Measurements from ENCODE around the gene HOXA6.

Gene HOXA6

DNA sequence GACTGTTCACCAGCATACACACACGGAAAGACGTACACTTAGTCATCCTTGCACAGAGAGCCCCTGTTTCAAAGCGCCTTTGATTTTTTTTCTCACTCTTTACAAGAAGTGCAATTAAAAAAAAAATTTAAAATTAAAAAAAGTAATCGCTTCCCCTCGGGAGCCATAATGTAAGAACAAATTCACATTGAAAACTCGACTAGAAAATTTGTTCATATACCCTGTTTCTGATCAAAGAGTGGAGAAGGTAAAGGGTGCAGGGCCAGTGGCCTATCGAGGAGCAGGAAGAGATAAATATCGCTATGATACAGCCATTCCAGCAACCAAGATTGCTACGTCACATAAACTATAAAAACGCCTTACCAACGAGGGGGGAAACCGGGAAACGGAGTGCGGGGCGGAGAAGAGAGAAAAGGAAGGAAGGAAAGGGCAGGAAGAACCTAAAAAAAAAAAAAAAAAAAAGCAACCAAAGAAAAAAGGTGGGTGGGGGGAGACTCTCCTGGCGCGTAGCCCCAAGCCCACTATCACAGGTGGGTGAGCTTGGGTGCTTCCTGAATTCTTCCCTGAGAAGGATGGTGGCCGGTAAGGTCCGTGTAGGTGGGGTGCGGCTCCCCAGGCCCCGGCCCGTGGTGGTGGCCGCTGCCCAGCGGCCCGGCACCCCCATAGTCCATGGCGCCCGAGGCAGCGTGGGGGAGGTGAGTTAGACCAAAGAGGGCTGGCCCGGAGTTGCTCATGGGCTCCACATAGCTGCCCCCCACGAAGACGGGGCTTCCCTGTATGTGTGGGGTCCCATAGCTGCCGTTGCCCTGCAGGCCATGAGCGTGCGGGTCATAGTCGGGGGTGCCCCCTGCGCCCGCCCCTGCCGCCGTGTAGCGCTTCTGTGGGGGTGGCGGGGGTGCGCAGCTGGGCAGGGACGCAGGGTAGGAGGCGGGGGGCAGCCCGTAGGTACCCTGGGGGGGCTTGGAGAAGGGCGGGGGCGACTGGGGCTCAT, 39.9 kb downstream of the HOXA6 start:
- DNase-seq (ENCODE audit: low read depth), result no peak

DNA sequence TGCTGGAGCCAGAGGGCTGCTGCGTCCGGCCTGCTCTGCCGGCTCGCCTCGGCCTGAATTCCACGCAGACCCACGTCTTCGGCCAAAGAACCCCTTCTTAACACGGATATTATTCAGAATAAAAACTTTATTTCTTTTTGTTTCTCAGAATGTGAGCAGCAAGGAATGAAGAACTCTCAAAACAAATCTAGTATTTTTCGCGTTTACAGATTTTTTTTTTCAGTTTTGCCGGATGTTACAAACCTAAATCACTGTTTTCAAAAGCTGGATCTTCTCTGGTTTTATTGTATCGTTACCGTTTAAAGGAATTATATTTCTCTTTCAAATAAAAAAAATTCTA, 40.7 kb downstream of the HOXA6 start:
- DNase-seq (ENCODE audit: low read depth), result no peak

DNA sequence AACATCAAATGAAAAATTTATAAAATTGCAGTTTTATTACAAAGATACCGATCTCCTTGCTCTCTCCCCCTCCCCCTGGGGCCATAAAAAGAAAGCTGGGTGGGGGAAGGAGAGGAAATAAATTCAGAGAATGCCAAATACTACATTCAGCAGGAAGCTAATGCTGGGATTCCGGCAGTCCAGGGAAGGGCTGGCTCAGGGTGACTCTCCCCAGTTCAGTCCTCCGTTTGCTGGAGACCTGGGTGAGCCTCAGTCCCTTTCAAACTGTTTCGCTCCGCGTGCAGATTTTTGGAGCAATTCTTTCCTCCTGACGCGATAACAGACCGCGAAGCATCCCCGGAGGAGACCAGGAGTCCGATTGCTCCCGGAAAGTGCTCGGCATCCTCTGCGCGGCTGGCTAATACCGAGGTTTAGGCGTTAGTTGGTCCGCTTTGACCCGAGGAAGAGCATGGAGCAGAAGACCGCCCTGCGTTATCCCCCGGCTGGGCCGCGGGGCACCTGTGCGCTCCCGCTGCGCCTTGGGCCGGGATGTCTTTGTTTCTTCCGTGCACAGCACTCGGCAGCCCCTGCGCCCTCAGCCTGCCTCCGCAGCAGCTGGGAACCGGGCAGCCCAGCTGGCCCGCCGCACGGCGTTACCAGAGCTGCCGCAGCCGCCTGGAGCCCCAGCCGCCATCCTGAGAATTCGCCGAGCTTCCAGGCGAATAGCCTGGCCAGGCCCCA, 41.2 kb downstream of the HOXA6 start:
- DNase-seq (ENCODE audit: low read depth), result no peak

DNA sequence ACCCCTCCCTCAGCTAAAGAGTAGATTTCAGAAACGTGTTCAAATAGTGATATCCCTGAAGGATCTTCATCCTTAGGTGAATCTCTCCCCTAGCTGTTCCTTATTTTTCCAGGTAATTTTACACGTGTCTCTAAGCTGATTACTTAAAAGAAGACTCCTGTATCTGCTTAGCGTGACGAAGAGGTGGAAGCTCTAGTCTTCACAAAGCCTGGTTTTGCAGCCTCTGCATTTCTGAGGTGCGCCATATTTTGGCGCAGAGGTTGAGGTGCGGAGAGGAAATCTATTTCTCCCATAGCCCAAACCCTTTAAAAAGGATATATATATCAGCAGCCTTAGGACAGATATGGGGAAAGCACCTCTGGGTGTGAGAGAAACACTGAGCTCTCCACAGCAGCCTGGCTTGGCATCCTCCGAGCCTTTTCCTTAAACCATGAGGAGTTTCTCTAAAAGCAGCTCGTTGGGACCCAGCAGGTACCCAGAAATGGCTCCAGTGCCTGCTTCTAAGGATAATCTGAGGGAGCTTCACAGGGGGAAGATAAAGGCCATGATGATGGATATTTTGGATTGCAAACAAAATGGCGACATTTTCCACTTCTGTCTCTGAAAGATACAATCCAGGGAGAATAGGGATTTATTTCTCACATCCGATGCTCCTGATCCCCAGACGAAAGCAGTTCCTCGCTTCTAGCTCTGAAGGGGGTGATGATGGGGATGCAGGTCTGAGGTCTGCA, 42.1 kb downstream of the HOXA6 start:
- no peak for DNase-seq (ENCODE audit: low read depth)

DNA sequence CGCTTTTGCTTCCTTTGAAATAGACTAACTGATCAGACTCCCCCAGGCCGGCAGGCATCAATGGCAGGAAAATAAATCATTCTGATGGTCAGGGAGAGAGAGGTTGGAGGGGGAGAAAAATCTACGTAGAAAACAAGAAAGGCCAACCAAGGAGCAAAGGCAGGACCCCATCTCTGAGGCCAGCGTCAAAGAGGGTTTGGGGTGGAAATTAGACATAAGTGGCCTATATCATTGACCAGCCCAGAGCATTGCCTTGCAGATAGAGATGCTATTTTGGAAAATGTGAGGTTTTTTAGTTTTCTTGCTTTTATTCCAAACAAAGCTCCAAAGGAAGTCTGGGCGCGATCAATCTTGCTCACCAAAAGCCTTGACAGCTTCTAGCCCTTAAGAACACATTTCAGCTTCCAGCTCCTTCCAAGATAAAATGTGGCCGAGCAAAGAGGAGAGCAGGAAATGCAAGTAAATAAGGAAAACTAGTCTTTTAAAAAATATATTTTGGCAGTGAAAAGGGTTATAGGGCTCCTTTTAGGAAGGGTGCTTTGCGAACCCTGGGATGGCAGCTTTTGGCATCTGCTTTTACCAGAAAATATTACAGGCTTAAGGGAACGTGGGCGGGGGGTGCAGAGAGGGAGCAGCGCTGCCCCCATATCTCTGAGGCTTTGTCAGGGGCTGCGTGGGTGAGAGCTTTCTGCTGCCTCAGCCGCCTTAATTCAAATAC, 43.1 kb downstream of the HOXA6 start:
- no peak for DNase-seq (ENCODE audit: low read depth)

DNA sequence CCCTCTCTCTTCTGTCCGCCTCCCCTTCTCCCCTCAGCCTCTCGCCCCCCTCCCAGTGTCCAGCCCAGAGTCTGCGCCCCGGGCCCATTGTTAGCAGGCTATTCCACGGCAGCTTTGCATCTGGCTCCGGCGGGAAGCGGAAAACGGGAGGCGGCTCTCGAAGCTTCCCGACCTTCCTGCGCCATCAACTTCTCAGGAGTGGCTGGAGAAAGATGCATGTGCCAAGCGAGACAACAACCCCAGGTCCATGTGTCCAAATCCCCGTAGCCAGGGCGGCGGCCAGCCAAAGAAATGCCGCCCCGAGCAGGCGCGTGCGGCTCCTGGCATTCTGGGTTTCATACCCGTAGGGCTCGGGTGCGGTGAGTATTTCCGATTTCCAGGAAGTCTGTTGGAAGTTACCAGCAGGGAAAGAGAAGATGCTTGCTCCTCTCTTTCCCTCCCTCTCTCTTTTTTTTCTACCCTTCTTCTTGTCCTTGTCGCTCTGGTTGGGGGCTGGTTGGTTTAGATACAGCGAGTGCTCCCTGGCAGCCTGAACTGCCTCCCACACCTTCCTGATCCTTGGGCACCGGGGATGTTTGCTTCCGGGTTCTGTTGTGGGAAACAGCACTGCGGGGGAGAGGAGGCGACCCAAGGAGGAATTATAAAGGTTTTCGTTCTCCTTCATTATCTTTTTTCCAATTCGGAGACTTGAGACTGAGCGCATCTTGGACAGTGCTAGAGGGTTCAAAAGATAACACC, 43.9 kb downstream of the HOXA6 start:
- DNase-seq (ENCODE audit: low read depth), result no peak

DNA sequence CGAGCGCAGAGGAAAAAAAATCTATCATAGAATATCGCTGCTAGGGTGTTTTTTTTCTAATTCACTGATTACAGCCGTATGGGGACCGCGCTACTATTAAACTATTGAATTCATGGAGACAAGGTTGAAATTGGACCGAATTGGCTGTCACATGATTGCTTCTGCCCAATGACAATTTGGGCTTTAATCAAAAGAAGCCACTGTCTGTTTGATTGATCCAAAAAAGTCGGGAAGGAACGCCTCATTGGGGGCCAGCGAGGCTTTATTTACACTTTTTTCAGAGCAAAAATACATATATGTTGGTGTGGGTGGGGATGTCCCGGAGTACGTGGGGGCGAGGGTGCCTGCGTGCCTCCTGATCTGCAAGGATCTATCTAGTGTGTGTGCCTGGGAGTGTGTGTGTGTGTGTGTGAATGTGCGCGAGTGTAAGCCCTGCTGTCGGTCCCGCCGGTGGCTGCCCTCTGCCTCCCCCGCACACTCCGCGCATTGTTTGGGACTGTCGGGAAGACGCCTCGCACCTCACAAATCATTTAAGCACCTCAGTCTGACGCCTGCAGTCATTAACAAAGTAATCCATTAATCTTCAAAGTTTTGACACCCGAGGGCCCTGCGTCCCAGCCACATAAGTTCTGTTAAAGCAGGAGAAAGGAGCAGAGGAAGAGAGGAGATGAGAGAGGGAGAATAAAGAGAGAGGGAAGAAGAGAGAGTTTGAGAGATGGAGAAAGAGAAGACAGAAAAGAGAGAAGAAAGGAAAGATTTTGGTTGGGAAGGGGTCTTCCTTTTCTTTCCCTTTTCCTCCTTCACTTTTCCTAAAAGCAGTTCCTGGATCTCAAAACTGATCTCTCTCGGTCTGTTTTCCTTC, 44.8 kb downstream of the HOXA6 start, which contains the start of gene HOXA2:
TSS of gene HOXA2 (minus strand) at position 103 of the 862 bp plus-strand sequence. CDS start 183 bp downstream, outside the sequence.
- no peak for DNase-seq (ENCODE audit: low read depth)

DNA sequence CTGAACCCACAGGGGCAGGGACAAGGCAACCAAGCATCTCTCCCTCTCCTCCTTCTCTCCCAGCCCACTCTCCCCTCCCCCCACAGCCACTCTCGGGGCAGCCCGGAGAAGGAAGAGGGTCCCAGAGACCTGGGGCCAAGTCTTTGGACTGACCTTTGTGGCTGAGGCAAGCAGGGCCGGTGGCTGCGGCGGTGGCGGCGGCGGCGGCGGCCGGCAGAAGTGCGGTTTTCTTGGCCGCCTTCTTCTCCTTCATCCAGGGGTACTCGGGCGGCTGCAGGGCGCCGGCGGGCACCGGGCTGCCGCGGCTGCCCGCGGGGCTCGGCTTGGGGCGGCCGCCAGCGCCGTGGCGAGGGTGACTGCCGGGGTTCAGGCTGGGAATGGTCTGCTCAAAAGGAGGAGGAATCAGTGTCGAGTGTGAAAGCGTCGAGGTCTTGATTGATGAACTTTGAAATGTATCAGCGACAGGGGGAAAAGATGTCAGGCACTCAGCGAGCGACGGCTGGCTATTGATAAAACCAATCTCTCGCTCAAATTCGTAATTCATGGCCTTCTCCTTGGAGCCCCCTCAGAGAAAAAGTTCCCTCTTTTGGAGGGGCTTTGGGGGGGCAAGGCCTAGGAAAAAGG, 45.5 kb downstream of the HOXA6 start:
- no peak for DNase-seq (ENCODE audit: low read depth)

DNA sequence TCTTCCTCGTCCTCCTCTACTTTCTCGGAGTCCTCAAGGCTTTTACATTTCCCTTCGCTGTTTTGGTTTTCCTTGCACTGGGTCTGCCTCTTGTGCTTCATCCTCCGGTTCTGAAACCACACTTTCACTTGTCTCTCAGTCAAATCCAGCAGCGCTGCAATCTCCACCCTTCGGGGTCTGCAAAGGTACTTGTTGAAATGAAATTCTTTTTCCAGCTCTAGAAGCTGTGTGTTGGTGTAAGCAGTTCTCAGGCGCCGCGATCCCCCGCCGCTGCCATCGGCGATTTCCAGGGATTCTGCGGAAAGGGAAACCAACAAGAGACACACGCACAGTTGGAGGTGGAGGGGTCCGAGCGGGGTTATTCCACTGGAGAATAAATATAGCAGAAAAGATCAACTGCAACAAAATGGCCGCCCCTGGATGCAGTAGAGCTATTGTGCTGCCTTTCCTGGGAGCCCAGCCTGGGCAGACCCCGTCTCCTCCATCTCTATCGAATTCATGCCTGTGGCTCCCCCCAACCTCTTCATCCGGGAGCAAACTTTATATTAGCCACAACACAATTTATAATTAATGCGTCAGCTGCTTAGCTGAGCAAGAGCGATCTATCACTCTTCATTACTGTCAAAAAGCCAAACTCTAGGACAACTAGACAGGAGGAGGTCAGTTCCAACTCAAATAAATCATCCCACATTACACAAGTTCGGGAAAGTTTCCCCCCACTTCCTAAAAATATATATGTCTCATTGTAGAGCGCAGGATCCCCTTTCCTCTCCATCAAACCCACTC, 46.2 kb downstream of the HOXA6 start:
- no peak for DNase-seq (ENCODE audit: low read depth)

DNA sequence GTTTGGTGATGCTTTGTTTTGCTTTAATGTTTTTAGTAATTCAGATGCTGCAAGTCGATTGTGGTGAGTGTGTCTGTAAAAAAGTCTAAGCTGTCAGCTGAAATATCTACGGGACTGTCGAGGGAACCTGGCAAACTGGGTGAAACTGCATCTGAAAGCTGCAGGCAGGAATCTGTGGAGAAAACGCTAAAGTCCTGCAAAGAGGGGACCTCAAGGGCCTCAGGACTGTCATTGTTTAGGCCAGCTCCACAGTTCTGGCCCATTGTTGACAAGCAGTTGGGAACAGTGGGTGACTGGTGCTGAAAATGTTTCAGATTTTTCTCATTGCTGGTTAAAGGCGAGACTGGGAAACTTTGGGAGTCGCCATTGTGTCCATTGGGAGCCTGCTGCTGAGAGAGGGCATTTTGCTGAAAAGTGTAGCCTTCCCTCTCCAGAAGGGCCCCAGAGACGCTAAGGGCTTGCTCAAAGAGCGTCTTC, 46.8 kb downstream of the HOXA6 start:
- no peak for DNase-seq (ENCODE audit: low read depth)

DNA sequence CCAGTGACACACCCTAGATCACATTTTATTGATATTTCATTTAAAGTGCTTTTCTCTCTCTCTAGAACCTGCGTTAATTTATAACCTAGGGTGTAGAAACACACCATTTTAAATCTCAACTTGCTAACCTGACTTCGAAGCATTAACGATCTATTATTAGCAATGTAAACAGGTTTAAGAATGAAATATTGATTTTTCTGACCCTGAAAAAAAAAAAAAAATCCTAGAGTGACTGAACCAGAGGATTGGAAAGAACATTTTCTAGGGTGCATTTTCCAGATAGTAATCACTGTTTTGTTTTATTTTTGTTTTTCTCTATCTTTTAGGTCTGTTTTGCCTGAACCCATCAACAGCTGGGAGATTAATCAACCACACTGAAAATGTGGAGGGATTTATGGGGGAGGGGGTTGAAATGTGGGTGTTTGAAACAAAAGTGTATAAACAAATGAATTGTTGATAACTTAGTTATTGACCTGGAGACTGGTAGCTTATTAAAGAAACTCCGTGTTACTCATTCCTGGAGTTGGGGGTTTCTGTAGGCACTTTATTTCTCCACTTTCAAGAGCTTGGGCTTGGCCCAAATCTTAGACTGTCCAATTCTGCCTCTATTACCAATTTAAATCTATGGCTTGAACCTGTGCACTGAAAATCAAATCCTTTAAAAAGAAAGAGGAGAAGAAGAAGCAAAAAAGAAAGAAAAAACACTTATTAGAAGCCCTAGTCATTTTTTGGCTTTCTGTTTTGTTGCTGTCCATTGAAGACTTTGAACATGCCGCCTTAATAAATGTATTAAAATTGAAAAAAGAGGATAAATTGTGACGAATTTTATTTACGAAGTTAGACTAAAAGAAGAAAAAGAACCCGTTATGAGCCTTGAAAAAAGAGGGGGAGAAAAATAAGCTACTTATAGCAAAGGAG, 47.9 kb downstream of the HOXA6 start:
- DNase-seq (ENCODE audit: low read depth), result no peak

DNA sequence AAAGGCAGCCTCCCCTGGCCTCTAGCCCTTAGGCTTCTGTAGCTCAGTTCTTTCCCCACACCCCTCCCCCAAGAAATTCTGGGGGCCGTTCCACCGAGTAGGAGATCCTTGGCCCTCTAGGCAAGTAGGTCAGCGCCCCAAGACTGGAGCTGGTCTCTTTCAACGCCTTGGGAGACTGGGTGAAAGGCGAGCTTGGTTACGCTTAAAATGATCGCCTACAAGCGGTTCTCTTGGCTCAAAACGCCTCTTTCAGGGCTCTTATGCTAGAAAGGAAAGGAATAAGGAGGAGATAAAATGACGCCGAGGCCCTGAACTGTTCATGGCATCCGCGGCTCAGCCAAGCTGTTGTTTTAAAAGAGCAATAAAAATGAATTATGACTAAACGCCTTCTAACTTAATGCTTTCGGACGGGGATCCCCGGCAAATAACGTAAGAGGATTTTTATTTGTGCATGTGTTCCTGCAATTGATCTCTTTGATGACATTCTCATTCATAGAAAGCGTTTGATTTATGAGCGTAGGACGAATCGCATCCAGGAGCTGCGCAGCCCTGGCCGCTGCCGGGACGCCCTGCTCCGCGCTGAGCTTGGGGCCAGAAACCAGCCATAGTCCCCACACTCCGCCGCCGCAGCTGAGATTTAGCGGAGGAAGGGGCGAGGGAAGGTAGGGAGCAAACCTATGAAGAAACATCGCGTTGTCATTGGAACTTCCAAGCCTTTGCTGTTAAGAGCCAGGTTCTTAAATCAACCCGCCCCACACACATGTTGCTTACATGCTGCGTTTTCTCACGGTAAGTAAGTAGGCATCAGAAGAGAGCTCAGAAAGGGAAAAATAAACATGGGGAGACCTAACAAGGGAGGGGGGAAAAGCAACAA, 48.8 kb downstream of the HOXA6 start:
- no peak for DNase-seq (ENCODE audit: low read depth)

DNA sequence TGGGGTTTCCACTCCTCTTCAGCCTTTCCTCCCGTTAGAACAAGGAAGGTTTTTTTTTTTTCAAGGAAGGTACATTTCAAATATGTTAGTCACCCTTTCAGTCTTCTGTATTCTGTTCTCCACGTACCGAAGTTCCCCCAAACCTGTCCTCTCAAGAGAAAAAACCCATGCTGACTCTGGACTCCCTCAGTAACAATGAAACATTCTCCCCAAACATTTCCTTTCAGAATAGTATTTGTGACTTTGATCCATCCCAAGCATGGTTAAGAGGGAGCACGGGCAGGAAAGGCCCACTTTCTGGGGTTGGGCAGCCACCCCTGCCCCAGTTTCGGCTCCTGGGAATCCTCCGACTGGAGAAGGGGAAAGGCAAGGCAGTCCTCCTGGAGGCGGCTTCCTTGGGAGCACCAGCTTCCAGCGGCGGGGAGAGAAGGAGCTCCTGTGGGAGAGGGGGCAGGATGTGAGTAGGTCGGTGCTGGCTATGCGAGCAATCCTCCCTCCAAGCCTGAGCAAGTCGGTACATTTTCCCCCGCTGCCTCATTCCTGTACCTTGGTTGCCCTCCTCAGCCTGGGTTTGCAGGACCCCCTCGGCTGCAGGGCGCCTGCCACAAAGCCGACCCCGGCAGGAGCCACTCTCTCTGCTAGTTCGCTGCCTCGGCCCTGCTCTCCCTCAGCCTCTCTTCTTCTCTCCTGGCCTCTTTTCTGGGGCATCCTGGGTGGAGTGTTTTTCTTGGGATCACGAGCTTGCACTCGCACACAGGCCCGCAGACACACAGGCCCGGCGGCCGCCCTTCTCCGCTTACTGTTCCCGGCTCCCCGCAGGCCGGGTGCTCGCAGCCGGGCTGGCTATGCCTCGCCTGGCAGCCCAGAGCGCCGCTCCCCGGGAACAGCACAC, 49.6 kb downstream of the HOXA6 start:
- no peak for DNase-seq (ENCODE audit: low read depth)

DNA sequence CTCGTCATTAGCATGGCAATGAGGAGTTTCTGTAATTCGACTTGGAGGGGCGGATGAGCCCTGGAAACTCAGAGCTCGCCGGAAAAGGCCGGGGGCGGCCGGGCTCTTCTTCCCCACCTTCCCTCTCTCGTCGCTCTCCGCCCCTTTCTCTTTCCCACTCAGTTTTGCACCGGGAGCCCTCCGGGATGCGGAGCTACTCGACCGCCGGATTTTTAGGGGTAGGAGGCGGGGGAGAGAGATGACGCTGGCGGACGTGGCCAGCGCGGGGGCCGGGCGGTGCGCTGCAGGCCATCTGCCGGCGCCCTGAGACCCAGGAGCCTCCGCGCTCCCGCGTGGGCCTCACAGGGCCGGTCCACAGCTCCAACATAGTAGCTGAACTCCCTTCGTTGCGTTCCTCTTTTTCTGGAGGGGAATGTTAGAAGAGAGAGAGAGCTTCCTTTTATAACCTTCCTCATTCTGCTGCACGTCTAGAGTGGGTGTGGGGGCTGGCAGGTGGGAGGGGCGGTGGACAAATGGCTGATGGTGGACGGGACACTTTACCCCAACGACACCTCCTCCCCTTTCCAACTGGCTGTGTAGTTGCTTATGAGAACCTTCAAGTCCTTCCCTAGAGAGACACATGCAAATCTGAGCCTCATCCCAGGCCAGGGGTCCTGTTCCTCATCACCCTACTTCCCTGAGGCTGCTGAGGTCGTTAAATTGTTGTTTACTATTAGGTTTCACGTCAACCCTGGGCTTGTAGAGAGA, 50.6 kb downstream of the HOXA6 start:
- DNase-seq (ENCODE audit: low read depth), result no peak

All from fibroblast of the conjunctiva (primary cell).